PC-3 (cell line): Measurements from ENCODE around the gene ZNF619. TPM values are rescaled to one million over a fixed set of nuclear protein-coding genes. Genes with fewer than 3 reads are reported as not detected.
"Not testable (repeated sequence)": the region's sequence is repeated elsewhere in the genome, so short reads cannot be mapped to it uniquely, and the experiment has no call there.

ENCODE experiments used
- ATAC-seq: fragments of 200-7000 bp; cut with Tn5 transposase; 2 replicates; pipeline ENCODE4 v1.9.1; 2020; ENCODE audit warnings: mild to moderate bottlenecking, moderate library complexity
- BruUV-seq: library from RNA; stranded (reverse); fragments of 400-500 nt; replicated peaks from 2 replicates; lab custom pipeline; 2021; lab: Mats Ljungman, UMichigan
- CTCF ChIA-PET: fragments of 300-600 bp; sonication (Branson Sonifier 250); formaldehyde crosslinking; loops from one replicate; lab custom pipeline; 2022; ENCODE audit warnings: antibody characterized with exemption; lab: Charles Lee
- POLR2A ChIA-PET: fragments of 300-600 bp; sonication (Branson Sonifier 250); formaldehyde crosslinking; loops from one replicate; lab custom pipeline; 2022; ENCODE audit warnings: antibody characterized with exemption; ENCODE audit not compliant: unreplicated experiment; lab: Charles Lee
- DNase-seq: peaks from one replicate; pipeline ENCODE4 v3.0.0-alpha.2; 2015
- H2AFZ ChIP-seq: fragments of 300-600 bp; sonication (generic); 2 replicates; pipeline ENCODE4 v1.6.0; 2016; ENCODE audit warnings: antibody characterized with exemption, low read length
- H3F3A ChIP-seq: fragments of 300-600 bp; sonication (generic); one replicate; pipeline ENCODE4 v1.6.0; 2017; ENCODE audit warnings: antibody characterized with exemption, low read length, control low read depth, mild to moderate bottlenecking; ENCODE audit not compliant: unreplicated experiment
- H3K27ac ChIP-seq: fragments of 300-600 bp; sonication (generic); 2 replicates; pipeline ENCODE4 v1.5.1; 2016; ENCODE audit warnings: mild to moderate bottlenecking, low read length
- H3K27me3 ChIP-seq: fragments of 300-600 bp; sonication (generic); 2 replicates; pipeline ENCODE4 v1.6.1; 2016; ENCODE audit warnings: low read length, mixed read lengths
- H3K36me3 ChIP-seq: fragments of 300-600 bp; sonication (generic); 2 replicates; pipeline ENCODE4 v1.6.1; 2016; ENCODE audit warnings: low read depth, mixed run types, low read length, mixed read lengths
- H3K4me1 ChIP-seq: fragments of 300-600 bp; sonication (generic); 2 replicates; pipeline ENCODE4 v1.5.1; 2016; ENCODE audit warnings: low read length; ENCODE audit not compliant: insufficient read depth
- H3K4me2 ChIP-seq: fragments of 300-600 bp; sonication (generic); 2 replicates; pipeline ENCODE4 v1.6.0; 2016; ENCODE audit warnings: low read length
- H3K4me3 ChIP-seq: fragments of 300-600 bp; sonication (generic); 2 replicates; pipeline ENCODE4 v1.5.1; 2016; ENCODE audit warnings: mild to moderate bottlenecking, low read length, mixed read lengths
- H3K79me2 ChIP-seq: fragments of 300-600 bp; sonication (generic); 2 replicates; pipeline ENCODE4 v1.6.1; 2017; ENCODE audit warnings: low read length, mixed read lengths
- H3K9ac ChIP-seq: fragments of 300-600 bp; sonication (generic); 2 replicates; pipeline ENCODE4 v1.6.0; 2016; ENCODE audit warnings: mild to moderate bottlenecking, low read length
- H3K9me2 ChIP-seq: fragments of 300-600 bp; sonication (generic); replicated peaks from 2 replicates; pipeline ENCODE4 v1.6.1; 2016; ENCODE audit warnings: mixed run types, low read length, mixed read lengths
- H3K9me3 ChIP-seq: fragments of 300-600 bp; sonication (generic); 2 replicates; pipeline ENCODE4 v1.6.1; 2016; ENCODE audit warnings: low read length, mixed read lengths
- H4K20me1 ChIP-seq: fragments of 300-600 bp; sonication (generic); 2 replicates; pipeline ENCODE4 v1.6.1; 2016; ENCODE audit warnings: low read length, mixed read lengths
- EZH2 ChIP-seq: fragments of 300-600 bp; sonication (generic); IDR thresholded peaks from one replicate; pipeline ENCODE4 v1.6.1; 2017; ENCODE audit warnings: antibody characterized with exemption, mild to moderate bottlenecking, low read length; ENCODE audit not compliant: unreplicated experiment
- EZH2phosphoT487 ChIP-seq: fragments of 300-600 bp; sonication (generic); IDR thresholded peaks from 2 replicates; pipeline ENCODE4 v1.6.1; 2018; ENCODE audit warnings: mild to moderate bottlenecking, antibody characterized with exemption, low read length, borderline replicate concordance
- intact Hi-C: fragments of 100-400 bp; cut with micrococcal nuclease; formaldehyde crosslinking; loops from 2 replicates; pipeline ENCODE4 v1.9.0; 2023
- total RNA-seq: library from RNA; depleted of rRNA; stranded (reverse); fragments of >200 nt; gene quantifications from 2 replicates; pipeline ENCODE4 v1.2.3, GENCODE V29; 2014
- TF ChIP-seq, protein P1 (sequence below): fragments of 300-600 bp; sonication (generic); conservative IDR thresholded peaks from 2 replicates; pipeline ENCODE4 v1.5.1; 2017; ENCODE audit warnings: antibody characterized with exemption, low read depth, mild to moderate bottlenecking, low read length

ZNF619 gene
- total RNA-seq, 1 experiment from 2014 or later = 3.5 TPM

DNA sequence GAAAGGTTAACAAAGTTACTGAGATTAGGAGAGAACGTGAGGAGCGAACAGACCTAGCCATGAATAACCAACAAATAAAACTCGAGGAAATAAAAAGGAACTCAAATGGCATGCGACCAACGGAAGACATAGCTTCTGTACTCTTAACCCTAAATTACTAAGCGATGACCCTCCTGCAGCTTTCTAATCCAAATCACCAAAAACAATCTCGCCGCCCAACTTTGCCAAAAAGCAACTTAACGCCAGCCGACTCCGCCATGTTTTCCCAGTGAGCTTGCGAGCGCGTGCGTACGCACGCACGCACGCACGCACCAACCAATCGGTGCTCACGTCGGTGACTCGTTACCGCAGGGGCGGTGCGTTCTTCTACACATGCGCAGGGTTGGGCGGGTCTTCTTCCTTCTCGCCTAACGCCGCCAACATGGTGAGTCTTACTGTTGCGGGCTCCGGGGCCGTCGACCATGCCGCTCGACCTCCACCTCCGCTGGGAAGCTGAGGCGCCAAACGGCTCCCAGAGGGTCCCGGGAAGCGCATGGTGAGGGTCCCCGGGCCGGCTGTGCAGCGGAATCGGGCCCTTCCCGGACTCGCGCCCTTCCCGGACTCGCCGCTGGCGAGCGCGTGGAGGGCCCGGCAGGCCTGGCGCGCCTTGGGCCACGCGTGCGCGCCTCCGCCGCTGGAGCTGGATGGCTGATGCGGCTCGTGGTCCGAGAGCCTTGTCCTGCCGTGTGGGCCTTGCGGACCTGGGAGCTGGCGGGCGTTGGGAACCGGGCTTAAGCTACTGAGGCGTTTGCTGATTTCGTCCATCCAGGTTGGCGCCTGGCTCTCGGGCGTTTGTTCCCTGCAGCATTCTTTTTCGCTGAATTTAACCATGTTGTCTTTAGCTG lies 19.7 kb upstream of the ZNF619 start, which contains the start of gene RPL14:
RPL14 (plus strand) TSS at position 400 of the 884 bp plus-strand sequence; CDS start at position 533, 133 bp downstream.
- H3F3A ChIP-seq = peaks cover 15% of the 10 kb centered on the region
- H3K4me3 ChIP-seq = peak within 1 kb of the TSS; percentile 82
- H3K9me2 ChIP-seq = no peaks in the 10 kb centered on the region
- peak; percentile 72 for ATAC-seq
- intact Hi-C loops = loop anchor here (5.0 kb wide), 1 partner anchor 1505 kb away; the partner anchor contains the start of gene ULK4
- H3K9me3 ChIP-seq = no peaks in the 10 kb centered on the region
- no peak for TF ChIP-seq EZH2
- no peak for TF ChIP-seq EZH2phosphoT487
- TF ChIP-seq, protein P1, sequence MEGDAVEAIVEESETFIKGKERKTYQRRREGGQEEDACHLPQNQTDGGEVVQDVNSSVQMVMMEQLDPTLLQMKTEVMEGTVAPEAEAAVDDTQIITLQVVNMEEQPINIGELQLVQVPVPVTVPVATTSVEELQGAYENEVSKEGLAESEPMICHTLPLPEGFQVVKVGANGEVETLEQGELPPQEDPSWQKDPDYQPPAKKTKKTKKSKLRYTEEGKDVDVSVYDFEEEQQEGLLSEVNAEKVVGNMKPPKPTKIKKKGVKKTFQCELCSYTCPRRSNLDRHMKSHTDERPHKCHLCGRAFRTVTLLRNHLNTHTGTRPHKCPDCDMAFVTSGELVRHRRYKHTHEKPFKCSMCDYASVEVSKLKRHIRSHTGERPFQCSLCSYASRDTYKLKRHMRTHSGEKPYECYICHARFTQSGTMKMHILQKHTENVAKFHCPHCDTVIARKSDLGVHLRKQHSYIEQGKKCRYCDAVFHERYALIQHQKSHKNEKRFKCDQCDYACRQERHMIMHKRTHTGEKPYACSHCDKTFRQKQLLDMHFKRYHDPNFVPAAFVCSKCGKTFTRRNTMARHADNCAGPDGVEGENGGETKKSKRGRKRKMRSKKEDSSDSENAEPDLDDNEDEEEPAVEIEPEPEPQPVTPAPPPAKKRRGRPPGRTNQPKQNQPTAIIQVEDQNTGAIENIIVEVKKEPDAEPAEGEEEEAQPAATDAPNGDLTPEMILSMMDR = no peak
- no TSS peak for BruUV-seq
- H3K9ac ChIP-seq = peak within 1 kb of the TSS; percentile 99
- H3K4me1 ChIP-seq = peaks cover 45% of the 10 kb centered on the region
- POLR2A ChIA-PET = interaction anchor here (0.6 to 0.7 kb wide), 6 partner anchors 13 to 812 kb away, joined by 3 to 6 read pairs (median 4); partner anchors contain the start of gene ENTPD3
- H3K36me3 ChIP-seq = peaks cover 45% of the 10 kb centered on the region
- peaks cover 41% of the 10 kb centered on the region for H4K20me1 ChIP-seq
- peak within 1 kb of the TSS; percentile 89 for H3K4me2 ChIP-seq
- H3K27me3 ChIP-seq = no peaks in the 10 kb centered on the region
- peak within 1 kb of the TSS; percentile 64 for H3K27ac ChIP-seq
- CTCF ChIA-PET = interaction anchor here (0.6 kb wide), 1 partner anchor 67 kb away, joined by 3 read pairs; the partner anchor contains the start of gene ZNF621
- H2AFZ ChIP-seq = peak within 1 kb of the TSS; percentile 85
- H3K79me2 ChIP-seq = peaks cover 48% of the 10 kb centered on the region
- DNase-seq = peak; percentile 97

DNA sequence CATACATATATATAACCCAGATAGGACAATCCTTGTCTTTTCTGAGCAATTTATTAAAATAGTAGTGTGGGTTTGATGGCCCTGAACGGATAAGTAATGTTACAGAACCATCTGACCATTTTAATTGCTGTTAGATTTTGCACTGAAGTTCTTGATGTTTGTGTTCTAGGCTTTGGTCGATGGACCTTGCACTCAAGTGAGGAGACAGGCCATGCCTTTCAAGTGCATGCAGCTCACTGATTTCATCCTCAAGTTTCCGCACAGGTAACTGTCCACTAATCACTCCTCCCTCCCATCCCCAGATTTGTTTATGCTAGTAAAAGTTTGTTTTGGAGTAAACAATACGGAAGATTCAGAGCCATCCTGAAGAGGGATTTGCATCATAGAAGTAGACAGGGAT lies 18.4 kb upstream of the ZNF619 start:
- Histone ChIP-seq H3K27ac (no peak overlapping the region), H3K9me2 (no peaks in the 10 kb centered on the region), H3K79me2 (peaks cover 48% of the 10 kb centered on the region), H3K4me1 (peaks cover 40% of the 10 kb centered on the region), H4K20me1 (peaks cover 41% of the 10 kb centered on the region), H3K9me3 (no peaks in the 10 kb centered on the region), H3K27me3 (no peaks in the 10 kb centered on the region), H3K9ac (peak overlapping the region; percentile 99), H3K4me3 (peak overlapping the region; percentile 82), H3K36me3 (peaks cover 54% of the 10 kb centered on the region), H2AFZ (no peak overlapping the region), H3F3A (peaks cover 15% of the 10 kb centered on the region), H3K4me2 (peak overlapping the region; percentile 89)
- TF ChIP-seq, protein P1 = no peak
- TF ChIP-seq EZH2phosphoT487 (no peak), EZH2 (no peak)
- POLR2A ChIA-PET = no interaction called here
- DNase-seq = no peak
- CTCF ChIA-PET = no interaction called here
- intact Hi-C loops = loop anchor here (5.0 kb wide), 1 partner anchor 1504 kb away; the partner anchor contains the start of gene ULK4
- no peak for ATAC-seq
- BruUV-seq = no TSS peak

DNA sequence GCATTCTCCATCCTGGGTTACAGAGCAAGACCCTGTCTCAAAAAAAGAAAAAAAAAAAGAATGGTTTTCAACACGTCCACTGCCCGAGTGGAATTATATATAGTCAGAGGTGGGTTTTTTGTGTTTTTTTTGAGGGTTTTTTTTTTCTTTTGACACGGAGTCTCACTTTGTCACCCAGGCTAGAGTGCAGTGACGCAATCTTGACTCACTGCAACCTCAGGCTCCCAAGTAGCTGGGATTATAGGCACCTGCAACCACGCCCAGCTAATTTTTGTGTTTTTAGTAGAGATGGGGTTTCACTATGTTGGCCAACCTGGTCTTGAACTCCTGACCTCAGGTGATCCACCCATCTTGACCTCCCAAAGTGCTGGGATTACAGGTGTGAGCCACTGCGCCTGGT lies 16.4 kb upstream of the ZNF619 start:
- H3K9me3 ChIP-seq, H3K4me3 ChIP-seq, H3K9me2 ChIP-seq, H2AFZ ChIP-seq, H3K9ac ChIP-seq, BruUV-seq, H3K27me3 ChIP-seq, POLR2A ChIA-PET, H3K27ac ChIP-seq, CTCF ChIA-PET, ATAC-seq, intact Hi-C loops: not testable (repeated sequence)
- H3K79me2 ChIP-seq = peaks cover 48% of the 10 kb centered on the region
- H4K20me1 ChIP-seq = peaks cover 51% of the 10 kb centered on the region
- DNase-seq = peak; percentile 36
- H3K4me2 ChIP-seq = 0 out of 2 replicates have a peak overlapping the region, but pooled peaks have one; percentile 16
- peaks cover 26% of the 10 kb centered on the region for H3K4me1 ChIP-seq
- H3K36me3 ChIP-seq = peaks cover 62% of the 10 kb centered on the region
- H3F3A ChIP-seq = peaks cover 23% of the 10 kb centered on the region
